Measurements from ENCODE around the gene S100PBP.

S100PBP gene

DNA sequence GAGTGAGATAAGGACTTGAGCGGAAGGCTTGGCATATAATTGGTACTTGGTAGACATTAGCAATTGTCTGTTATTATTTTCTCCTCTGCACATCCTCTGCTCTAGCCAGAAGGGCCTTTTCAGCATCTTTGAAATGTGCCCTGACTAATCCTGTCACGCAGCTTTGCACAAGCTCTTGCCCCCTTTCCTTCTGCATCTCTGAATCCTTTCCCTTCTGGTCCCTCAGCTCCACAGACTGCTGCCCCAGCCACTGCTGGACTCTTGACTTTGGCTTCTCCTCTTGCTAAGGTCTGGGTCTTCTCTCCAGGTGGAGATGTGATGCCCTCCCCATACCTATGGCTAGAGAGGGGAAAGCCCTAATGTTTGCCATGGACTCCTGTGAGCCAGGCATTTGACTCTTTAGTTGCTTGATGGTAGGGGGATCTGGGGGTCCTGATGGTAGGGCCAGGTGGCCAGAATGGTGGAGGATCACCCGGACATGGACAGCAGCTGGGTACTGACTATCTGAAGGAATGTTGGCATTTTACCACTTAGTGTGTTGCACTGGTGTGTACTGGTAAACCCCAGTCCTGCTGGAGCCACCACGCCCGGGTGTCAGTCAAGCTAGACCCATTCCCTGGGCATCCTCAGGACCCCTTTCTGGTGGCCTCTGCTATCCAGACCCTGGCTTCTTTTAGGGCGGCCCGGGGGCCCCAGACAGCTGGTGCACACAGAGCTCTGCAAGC lies 73.2 kb downstream of the S100PBP start:
- TF ChIP-seq, protein P1, sequence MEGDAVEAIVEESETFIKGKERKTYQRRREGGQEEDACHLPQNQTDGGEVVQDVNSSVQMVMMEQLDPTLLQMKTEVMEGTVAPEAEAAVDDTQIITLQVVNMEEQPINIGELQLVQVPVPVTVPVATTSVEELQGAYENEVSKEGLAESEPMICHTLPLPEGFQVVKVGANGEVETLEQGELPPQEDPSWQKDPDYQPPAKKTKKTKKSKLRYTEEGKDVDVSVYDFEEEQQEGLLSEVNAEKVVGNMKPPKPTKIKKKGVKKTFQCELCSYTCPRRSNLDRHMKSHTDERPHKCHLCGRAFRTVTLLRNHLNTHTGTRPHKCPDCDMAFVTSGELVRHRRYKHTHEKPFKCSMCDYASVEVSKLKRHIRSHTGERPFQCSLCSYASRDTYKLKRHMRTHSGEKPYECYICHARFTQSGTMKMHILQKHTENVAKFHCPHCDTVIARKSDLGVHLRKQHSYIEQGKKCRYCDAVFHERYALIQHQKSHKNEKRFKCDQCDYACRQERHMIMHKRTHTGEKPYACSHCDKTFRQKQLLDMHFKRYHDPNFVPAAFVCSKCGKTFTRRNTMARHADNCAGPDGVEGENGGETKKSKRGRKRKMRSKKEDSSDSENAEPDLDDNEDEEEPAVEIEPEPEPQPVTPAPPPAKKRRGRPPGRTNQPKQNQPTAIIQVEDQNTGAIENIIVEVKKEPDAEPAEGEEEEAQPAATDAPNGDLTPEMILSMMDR (IDR thresholded peaks at IDR 0.05; ENCODE audit: low read depth, low read length): no peak
- no peak overlapping the region for H3K4me3 ChIP-seq (ENCODE audit: low read depth, low read length)

DNA sequence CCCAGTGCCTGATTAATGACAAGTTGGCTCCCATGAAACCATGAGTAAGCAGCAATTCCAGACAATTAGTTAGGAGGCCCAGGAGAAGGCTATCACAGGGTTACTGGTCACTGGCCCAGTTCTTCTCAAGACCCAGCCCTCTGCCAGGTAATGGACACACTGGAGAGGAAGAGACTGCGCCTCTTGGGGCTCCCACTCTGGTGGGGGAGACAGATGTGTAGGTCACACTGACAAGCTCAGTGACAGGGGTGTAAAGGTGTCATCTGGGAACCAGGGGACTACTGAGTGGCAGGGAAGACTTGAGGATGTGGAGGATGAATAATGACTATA lies 73.8 kb downstream of the S100PBP start:
- TF ChIP-seq, protein P1 (IDR thresholded peaks at IDR 0.05; ENCODE audit: low read depth, low read length): no peak
- no peak overlapping the region for H3K4me3 ChIP-seq (ENCODE audit: low read depth, low read length)

DNA sequence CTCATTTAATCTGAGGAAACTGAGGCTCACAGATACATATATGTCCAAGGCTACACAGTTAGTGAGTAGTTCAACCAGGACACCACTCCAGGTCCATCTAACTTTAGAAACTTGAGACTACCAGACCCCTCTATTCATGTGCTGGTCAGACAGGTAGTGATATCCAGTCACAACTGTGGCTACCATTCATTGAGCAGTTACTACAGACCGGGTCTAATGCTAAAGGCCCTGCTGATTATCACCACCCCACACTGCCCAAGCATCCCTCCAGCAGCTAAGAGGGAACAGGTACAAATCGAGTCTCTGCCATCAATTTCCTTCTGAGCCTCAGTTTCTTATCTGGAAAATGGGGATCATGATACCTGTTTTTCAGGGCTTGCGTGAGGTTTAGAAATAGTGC lies 74.2 kb downstream of the S100PBP start:
- no peak overlapping the region for H3K4me3 ChIP-seq (ENCODE audit: low read depth, low read length)
- TF ChIP-seq, protein P1 (IDR thresholded peaks at IDR 0.05; ENCODE audit: low read depth, low read length): no peak

DNA sequence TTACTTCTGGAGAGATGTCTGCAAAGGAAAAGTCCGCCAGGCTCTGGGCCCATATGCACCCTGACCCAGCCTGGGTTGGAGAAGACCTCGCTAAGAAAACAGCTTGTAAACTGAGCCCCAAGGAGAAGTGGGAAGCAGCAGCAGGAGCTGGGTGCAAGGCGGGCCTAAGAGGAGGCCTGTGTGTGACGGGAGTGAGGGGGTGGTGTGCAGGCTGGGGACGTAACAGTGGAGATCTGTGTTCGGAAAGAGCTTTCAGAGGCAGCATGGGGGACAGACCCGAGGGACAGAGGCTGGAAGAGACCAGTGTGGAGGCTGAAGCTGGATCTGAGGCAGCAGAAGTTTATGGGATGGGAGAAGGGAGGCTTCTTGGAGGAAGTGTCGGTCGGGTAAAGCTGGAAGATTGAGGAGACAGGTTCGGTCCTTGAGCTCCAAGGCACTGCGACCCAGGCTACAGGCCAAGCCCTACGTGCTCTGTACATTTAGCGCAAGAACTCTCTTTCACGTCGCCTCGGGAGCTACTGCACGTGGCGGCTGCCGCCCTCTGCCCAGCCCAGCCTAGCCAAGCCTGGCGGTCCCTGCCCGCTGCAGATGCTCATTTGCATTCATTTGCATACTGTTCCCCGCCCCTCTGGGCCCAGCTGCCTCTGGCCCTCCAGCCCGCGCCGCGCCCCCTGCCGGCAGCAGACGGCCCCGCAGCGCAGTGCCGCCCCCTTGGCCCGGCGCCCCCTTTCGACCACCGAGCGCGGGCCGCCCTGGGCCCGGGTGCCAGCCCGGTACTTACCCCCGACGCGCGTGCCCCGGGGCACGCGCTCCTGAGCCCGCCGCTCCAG lies 75.1 kb downstream of the S100PBP start:
- TF ChIP-seq, protein P1 (IDR thresholded peaks at IDR 0.05; ENCODE audit: low read depth, low read length): no peak
- peak overlapping the region; percentile 54 for H3K4me3 ChIP-seq (ENCODE audit: low read depth, low read length)

DNA sequence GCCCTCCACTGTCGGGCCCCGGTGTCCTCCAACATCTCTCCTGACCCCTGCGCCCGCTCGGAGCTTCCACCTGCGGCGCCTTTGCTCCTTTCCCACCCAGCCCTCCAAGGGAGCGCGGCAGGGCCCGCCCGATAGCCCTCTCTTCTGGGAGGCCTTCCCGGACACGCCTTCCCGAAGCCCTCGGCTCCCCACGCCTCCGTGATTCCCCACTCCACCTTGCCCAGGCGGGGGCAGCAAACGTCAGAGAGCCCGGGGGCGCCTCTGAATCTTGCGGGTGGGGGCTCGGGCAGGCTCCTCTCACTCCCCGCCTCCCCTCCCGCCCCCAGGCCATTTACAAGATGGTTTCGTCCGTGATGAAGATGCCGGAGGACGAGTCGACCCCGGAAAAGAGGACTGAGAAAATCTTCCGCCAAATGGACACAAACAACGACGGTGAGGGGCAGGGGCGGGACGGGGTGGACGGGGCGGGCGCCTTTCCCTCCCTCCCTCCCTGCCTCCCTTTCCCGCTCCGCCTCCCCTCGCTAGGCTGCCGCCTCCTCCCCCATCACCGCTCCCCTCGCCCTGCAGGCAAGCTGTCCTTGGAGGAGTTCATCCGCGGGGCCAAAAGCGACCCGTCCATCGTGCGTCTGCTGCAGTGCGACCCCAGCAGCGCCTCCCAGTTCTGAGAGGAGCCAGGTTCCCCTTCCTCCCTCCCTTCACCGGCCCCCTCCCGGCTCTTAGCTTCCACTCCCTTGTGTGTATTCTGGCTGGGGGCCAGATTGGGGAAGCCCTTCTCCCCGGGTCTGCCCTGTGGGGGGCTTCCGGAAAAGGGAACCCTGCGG lies 76.0 kb downstream of the S100PBP start:
- TF ChIP-seq, protein P1 (IDR thresholded peaks at IDR 0.05; ENCODE audit: low read depth, low read length): no peak
- H3K4me3 ChIP-seq (ENCODE audit: low read depth, low read length): peak overlapping the region; percentile 54

DNA sequence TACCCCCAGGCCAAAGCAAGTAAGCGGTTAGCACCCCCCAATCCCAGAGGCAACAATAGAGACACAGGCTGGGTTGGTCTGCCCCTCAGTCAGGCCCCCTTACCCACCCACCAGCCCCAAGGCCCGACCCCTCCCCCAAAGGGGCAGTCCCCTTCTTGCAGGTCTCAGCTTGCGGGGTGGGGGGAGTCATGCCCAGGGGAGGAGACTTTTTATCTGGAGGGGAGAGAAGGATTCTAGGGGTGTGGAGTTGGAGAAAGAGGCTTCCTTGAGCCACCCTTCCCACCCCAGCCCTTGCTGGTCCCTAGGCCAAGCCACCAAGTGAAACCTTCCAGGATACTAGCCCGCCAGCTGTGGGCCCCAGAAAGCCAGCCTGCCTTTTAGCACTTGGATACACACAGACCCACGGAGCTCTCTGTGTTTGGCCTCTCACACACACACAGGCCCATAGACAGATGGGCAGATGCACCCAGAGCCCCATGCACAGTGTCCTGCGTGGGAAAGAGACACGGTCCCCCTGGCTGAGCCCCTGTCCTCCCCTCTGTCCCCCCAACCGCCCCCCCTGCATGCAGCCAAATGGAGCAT lies 76.7 kb downstream of the S100PBP start:
- H3K4me3 ChIP-seq (ENCODE audit: low read depth, low read length): no peak overlapping the region

More for the DNA sequence above, 76.7 kb downstream of the S100PBP start:
- TF ChIP-seq, protein P1 (IDR thresholded peaks at IDR 0.05; ENCODE audit: low read depth, low read length): no peak
